HTERT RPE-1 (cell line): ENCODE data around the gene PIP4P1.
"Not testable (repeated sequence)": the region's sequence is repeated elsewhere in the genome, so short reads cannot be mapped to it uniquely, and the experiment has no call there.

ENCODE experiments used
- in situ Hi-C: fragments of 300-500 bp; cut with MboI; formaldehyde crosslinking; loops from 4 replicates; pipeline ENCODE4 v1.14.3; 2020; ENCODE audit warnings: low sequenced_read_pairs

Gene PIP4P1

DNA sequence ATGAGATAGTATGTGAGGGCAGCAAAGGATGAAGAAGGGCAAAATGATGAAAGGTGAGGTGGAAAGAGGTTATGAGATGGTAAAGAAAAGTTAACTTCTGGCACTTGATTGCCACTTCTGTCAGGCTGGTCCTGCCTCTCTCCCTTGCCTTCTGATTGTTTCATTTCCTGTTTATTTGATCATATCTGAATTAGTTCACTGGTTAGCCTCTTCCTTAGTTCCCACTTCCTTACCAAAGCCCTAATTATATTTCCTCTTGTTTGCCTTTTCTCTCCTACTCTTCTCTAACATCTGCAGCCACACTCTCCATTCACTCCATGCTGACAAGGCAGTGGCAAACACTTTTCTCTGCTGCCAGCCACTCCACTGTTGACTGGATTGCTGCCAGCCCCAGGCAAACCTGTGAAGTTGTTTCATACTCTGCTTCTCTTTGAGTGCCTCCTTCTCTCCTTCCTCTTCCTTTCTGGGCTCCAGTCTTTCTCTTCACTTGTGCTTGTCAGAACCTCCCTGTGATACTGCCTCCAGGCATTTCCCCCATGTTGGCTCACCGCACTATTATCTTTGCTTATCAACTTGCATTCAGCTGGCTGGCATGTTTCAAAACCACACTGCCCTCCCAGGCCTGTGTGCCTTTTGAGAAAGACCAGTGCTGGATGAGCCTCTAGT, 16.1 kb upstream of the PIP4P1 start:
- in situ Hi-C loops, result no loop called here

GRCh38 chr14:20476776-20477175, 15.5 kb upstream of the PIP4P1 start:
- in situ Hi-C loops, result no loop called here

GRCh38 chr14:20472536-20473169, 11.4 kb upstream of the PIP4P1 start:
- in situ Hi-C loops, result no loop called here

DNA sequence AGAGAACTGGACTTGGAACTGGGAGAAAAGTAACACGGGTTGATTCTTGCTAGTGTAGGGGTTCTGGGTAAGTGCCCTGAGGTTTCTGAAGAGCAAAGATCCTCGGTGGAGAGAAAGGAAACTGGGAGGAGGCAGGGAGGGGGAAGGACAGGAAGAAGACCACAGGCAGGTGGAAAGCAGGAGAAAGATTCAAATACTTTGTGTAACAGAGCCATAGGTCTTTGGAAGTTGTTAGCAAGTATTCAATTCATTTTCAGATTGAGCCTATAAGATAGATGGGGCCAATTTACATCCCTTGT, 9.3 kb upstream of the PIP4P1 start:
- in situ Hi-C loops, result no loop called here

DNA sequence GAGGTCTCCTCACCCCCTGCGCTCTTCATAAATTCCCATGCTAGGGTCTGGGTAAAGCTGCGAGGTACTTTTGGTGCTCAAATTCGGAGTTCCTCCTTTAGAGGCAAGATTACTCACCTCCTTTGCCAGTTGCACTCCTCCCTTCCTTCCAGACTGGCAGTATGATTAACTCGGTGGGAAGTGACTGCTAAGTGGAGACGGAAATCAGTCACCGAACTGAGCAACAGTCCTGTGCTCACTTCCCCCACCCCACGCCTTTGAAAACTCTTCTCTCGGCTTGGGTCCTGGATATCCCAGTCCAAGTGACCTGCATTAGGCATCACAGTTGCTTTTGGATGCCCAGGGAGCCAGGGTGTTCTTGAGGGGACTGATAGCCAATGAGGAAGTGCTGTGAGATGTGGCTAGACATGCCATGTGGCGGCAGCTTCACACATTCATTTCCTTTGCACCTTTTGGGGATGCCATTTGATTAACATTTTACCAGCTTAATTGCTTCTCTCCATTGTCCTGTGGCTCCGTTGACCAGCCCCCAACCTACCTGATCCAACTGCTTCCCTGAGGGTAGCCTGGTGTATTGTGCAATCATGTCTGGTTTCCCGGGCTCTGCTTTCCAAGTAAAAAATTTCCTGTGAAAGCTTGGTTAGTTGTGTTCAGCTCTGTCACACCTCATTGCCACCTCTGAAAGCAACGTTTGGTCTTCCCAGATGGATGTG, 8.8 kb upstream of the PIP4P1 start:
- in situ Hi-C loops, result no loop called here

DNA sequence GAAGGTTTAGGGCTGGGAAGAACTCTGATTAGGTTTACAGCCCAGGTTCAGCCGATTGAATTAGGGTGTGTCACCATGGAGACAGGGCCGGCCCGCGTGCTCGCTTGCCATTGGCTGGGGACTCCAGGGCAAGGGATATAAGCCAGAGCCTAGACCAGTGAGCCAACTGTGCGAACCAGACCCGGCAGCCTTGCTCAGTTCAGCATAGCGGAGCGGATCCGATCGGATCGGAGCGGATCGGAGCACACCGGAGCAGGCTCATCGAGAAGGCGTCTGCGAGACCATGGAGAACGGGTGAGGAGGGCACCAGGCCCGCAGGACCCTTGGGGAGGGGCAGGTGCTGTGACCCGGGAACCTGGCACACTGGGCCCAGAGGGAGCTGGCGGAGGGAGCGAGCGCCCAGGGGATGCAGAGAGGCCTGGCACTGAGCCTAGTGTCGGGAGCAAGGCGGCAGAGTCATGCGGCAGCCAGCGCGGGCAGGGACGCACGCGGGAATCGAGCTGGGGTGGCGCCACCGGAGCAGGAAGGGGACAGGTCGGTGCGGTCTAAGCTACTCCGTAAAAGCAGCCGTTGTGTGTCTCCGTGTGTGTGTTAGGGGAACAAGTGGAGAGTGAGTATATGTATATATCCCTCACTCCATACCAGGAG, 8.1 kb upstream of the PIP4P1 start, which contains the start of gene PNP:
TSS of gene PNP (plus strand) at position 165 of the 648 bp plus-strand sequence. CDS start at position 284, 119 bp downstream.
- in situ Hi-C loops, result no loop called here

DNA sequence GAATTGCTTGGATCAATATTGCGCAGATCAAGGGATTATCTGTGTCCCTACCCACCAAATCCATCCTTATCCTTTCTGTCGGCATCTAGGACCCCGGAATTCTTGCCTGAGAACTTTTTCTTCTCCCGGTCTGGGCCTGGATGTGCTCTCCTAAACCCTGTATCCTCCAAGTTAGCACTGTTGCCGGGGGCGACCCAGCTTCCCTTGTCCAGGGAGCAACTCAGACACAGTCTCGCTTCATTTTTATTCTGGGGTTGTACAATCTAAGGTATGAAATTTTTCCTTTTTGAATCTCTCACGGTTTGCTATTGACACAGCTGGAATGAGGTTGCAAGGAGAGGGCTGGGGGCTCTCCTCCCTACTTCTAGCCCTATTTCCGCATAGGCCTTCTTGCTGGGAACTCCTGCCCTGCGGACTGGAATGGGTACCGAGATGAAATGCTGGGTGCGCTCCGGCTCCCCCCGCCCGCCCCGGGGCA, 7.6 kb upstream of the PIP4P1 start:
- in situ Hi-C loops, result no loop called here

- in situ Hi-C loops, result no loop called here
Observed at GRCh38 chr14:20460458-20461224, 593 bp downstream of the PIP4P1 start.

DNA sequence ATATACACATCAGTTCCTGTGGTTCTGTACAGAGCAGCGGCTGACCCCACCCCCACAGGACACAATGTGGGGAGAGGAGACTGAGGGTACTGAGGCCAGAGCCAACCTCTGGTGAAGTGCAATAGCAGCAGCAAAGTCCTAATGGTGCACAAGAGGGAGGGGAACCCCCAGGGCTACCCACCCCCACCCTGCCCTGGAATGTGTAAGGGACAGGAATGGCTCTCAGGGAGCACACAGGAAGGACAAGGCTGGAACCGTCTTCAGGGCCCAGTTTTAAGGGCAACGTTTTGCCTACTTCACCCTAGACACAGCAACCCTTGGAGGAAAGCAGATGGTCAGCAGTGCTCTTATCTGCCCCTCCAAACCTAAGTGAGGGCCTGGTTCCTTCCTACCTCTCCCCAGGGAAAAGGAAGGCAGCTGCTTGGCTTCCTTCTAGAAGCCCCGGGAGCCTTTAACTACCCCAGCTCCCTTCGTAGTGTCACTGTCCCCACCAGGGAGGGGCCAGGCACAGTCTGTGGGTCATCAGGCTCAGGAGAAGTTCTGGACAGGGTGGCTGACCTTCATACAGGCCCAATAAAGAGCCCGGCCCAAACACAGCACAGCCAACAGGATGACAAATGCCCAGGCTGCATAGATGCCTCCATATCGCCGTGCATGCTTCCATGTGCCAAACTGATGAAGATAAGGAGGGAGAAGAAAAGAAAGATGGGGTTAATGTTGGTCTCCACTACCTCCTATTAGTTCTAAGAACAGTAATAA, 3.0 kb downstream of the PIP4P1 start:
- in situ Hi-C loops, result no loop called here

DNA sequence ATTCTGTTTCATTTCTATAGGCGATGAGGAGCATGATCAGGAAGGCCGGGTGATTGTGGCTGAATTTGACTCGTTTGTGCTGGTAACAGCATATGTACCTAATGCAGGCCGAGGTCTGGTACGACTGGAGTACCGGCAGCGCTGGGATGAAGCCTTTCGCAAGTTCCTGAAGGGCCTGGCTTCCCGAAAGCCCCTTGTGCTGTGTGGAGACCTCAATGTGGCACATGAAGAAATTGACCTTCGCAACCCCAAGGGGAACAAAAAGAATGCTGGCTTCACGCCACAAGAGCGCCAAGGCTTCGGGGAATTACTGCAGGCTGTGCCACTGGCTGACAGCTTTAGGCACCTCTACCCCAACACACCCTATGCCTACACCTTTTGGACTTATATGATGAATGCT, 4.3 kb downstream of the PIP4P1 start:
- in situ Hi-C loops, result no loop called here

DNA sequence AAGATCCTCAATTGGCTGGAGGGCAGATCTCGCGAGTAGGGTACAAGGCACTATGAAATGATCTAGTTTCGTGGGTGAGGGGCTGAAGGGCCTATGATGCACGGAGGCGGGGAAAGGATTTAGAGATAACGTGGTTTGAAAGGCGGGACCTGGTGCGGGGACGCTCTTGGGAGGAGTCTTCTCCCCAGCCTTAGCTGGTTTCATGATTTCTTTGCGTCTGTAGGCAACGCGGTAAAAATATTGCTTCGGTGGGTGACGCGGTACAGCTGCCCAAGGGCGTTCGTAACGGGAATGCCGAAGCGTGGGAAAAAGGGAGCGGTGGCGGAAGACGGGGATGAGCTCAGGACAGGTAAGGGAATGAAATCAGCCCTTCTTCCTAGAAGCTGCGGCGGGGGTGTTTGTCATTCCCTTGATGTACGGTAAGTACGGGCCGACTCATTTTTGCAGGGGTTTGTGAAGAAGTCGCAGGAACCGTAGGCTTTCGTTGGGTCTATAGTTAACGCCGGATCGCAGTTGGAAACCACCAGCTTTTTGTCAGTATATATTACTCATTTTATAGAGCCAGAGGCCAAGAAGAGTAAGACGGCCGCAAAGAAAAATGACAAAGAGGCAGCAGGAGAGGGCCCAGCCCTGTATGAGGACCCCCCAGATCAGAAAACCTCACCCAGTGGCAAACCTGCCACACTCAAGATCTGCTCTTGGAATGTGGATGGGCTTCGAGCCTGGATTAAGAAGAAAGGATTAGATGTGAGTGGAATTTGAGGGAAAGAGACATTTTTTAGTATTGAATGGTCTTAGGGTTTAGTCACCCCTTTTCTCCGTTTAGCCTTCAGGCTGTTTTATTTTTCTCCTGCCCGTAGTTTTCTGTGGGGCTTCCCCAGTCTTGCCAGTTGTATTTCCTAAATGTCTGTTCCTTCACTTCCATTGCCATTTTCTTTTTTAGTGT, 5.6 kb downstream of the PIP4P1 start:
- in situ Hi-C loops, result no loop called here

- in situ Hi-C loops, result no loop called here
Observed at GRCh38 chr14:20454516-20455354, 6.5 kb downstream of the PIP4P1 start, which contains the start of the genes APEX1 and OSGEP. Gene APEX1, plus strand, starts transcription at chr14:20455226. Its CDS starts 420 bp downstream, at chr14:20455646. Gene OSGEP, minus strand, starts transcription at chr14:20454812. Its CDS starts 129 bp downstream, at chr14:20454683.

DNA sequence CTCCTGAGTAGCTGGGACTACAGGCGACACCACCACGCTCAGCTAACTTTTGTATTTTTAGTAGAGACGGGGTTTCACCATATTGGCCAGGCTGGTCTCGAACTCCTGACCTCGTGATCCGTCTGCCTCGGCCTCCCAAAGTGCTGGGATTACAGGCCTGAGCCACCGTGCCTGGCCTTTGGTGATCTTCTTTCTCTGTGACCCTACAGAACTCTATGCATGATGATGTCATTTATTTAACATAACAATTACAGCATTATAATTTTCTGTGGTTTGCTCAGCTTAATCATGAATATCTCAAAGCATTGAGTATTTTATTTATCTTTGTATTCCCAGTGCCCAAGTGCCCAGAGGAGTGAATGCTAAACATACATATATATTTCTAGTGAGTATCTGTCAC, 8.4 kb downstream of the PIP4P1 start:
- in situ Hi-C loops, result not testable (repeated sequence)

GRCh38 chr14:20446889-20447288, 14.3 kb downstream of the PIP4P1 start:
- in situ Hi-C loops, result no loop called here

DNA sequence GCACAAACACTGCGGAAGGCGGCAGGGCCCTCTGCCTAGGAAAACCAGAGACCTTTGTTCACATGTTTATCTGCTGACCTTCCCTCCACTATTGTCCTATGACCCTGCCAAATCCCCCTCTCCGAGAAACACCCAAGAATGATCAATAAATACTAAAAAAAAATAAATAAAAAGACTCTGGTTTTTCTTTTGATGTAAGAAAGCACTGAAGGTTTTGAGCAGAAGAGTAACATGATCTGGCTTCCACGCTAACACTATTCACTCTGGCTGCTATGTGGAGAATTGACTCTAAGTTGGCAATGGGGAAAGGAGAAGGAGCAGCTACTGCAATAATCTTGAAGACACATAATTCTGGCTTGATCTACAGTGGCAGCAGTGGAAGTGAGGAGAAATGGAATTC, 17.6 kb downstream of the PIP4P1 start:
- in situ Hi-C loops, result not testable (repeated sequence)

- in situ Hi-C loops, result no loop called here
Observed at GRCh38 chr14:20441461-20441860, 19.8 kb downstream of the PIP4P1 start.

DNA sequence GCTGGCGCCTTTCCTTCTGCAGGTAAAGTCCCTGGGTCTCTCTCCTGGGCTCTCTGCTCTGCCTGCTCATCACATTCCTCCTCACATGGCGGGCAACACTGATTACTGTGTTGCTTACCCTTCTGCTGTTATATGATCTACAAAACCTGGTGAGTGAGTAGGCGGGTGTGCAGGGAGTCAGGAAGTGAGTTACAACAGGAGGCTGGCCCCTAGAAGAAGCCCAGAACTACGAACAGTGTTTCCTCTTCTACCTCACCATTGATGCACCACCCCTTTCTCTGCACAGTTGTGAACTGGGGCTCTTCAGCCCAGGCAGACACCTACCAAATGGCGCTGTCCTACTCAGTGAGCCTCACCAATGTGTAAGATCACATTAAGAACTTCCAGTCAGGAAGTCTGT, 20.4 kb downstream of the PIP4P1 start:
- in situ Hi-C loops, result no loop called here

GRCh38 chr14:20440465-20440864, 20.8 kb downstream of the PIP4P1 start:
- in situ Hi-C loops, result no loop called here
